HG02943 (cell line): ENCODE measurements around the gene TSTD1.
A peak's percentile ranks its signal among the peaks of the same experiment; 100 is the strongest.
"Not testable (repeated sequence)": the region's sequence is repeated elsewhere in the genome, so short reads cannot be mapped to it uniquely, and the experiment has no call there.

Experiments
- ATAC-seq: cut with Tn5 transposase; IDR thresholded peaks from one replicate; pipeline ENCODE4 v1.9.1; 2021; ENCODE audit warnings: mild to moderate bottlenecking, low read depth, moderate library complexity; ENCODE audit not compliant: unreplicated experiment

TSTD1 gene

DNA sequence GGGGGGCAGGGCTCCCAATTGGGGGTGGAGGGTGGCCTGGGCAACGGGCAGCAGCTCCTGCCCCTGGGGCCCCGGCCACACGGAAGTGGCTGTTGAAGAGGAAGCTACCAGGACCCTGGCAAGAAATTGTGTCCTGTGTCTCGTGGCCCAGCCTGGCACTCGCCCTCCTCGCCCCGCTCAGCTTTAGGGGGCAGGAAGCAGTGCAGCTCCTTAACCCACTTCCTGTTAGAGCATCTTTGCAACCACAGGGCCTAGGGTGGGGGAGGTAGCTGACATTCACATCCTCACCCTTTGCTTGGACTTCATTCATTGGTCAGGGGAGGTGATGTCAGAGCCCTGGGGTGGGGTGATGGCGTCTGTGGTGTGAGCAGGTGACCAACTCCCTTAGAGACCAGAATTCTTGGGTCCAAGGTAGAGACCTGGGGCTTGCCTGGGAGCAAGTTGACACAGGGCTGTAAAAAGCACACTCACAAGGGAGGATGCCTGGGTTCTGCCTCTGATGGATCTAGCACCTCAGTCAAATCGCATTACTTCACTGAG lies 31.0 kb upstream of the TSTD1 start, which contains the start of gene ARHGAP30:
TSS of gene ARHGAP30 (minus strand) at position 161 of the 540 bp plus-strand sequence. CDS start 267 bp downstream, outside the sequence.
- ATAC-seq = peak; percentile 77

GRCh38 chr1:161069241-161069640 lies 30.5 kb upstream of the TSTD1 start:
- ATAC-seq = no peak

GRCh38 chr1:161068306-161069234 lies 29.8 kb upstream of the TSTD1 start:
- no peak for ATAC-seq

- no peak for ATAC-seq
Observed at GRCh38 chr1:161066694-161067093, 27.9 kb upstream of the TSTD1 start.

DNA sequence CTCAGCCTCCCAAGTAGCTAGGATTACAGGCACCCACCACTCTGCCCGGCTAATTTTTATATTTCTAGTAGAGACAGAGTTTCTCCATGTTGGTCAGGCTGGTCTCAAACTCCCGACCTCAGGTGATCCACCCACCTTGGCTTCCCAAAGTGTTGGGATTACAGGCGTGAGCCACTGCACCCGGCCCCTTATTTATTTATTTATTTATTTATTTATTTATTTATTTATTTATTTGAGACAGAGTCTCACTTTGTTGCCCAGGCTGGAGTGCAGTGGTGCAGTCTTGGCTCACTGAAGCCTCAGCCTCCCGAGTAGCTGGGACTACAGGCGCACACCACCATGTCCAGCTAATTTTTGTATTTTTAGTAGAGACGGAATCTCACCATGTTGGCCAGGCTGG lies 26.9 kb upstream of the TSTD1 start:
- ATAC-seq = not testable (repeated sequence)

- not testable (repeated sequence) for ATAC-seq
Observed at GRCh38 chr1:161063936-161064335, 25.2 kb upstream of the TSTD1 start.

GRCh38 chr1:161061419-161061818 lies 22.7 kb upstream of the TSTD1 start:
- no peak for ATAC-seq

GRCh38 chr1:161059293-161059692 lies 20.5 kb upstream of the TSTD1 start:
- ATAC-seq = no peak

GRCh38 chr1:161054805-161055204 lies 16.0 kb upstream of the TSTD1 start:
- ATAC-seq = no peak

- no peak for ATAC-seq
Observed at GRCh38 chr1:161054232-161054631, 15.5 kb upstream of the TSTD1 start.

DNA sequence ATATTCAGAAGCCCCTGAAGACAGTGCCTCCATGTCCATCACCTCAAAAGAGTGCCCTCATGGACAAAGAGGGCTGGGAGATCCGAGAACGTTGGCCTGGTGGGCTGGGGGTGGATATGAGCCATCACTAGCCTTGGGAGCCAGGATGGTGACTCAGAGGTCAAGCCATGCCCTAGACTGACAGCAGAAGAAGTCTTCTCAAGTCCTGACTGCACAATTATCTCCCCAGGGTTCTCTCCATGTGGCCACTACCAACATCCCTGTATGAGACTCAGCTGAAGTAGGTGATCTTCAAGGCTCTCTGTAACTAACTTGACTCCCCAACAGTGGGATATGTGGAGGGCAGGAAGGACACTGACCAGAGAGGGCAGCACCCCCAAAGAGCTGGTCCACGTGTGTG lies 14.1 kb upstream of the TSTD1 start:
- ATAC-seq = no peak

DNA sequence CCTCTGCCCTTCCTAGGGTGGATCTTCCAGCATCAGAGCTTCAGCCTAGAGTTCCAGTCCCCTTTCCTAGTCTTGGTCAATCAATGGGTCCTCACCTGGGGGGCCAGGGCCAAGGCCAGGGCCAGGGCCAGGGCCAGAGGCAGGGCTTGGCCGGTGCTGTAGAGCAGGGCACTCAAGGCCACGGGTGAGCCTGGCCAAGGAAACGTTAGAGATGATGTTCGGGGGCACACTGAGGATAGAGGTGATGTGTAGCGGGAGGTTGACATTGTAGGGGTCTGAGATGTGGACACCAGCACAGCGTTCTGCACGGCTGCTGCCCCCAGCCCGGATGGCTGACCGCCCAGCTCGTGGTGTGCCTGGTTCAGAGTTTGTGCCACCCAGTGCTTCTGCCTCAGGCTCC lies 12.5 kb upstream of the TSTD1 start:
- no peak for ATAC-seq

DNA sequence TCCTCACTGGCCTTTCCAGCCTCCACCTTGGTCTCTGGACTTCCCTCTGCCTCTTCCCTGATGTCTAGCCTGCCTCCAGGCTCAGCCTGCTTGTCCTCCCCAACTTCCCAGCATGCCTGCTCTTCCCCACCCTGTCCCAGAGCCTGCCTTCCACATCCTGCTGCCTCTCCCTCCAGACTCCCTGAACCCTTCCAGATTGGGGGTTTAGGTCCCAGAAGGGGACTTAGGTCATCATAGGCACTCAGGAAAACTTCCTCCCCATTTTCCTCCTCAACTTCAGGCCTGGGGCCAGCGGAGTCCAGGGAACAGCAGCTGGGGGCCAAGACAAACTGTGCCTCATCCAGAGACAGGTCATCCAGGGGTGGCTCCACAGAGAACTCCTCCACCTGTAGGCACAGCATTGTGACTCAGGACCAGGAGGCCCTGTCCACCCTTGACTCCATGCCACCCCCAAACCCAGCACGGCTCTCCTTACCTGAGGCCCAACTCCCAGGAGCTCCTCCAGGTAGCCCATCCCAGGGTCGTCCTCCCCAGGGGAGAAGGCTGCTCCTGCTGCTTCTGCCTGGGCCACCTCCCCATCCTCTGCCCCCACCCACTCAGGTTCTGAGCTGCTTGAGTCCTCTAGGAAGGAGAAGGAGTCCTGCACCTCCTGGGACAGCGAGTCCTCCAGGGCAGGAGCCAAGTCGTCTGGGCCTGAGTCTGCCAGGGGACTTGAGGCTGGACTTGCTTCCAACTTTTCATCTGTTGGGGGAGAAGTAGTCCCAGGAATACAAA lies 10.4 kb upstream of the TSTD1 start:
- ATAC-seq = no peak

- ATAC-seq = no peak
Observed at GRCh38 chr1:161047436-161048420, 9.0 kb upstream of the TSTD1 start.

- ATAC-seq = peak; percentile 45
Observed at GRCh38 chr1:161046605-161047228, 8.0 kb upstream of the TSTD1 start.

DNA sequence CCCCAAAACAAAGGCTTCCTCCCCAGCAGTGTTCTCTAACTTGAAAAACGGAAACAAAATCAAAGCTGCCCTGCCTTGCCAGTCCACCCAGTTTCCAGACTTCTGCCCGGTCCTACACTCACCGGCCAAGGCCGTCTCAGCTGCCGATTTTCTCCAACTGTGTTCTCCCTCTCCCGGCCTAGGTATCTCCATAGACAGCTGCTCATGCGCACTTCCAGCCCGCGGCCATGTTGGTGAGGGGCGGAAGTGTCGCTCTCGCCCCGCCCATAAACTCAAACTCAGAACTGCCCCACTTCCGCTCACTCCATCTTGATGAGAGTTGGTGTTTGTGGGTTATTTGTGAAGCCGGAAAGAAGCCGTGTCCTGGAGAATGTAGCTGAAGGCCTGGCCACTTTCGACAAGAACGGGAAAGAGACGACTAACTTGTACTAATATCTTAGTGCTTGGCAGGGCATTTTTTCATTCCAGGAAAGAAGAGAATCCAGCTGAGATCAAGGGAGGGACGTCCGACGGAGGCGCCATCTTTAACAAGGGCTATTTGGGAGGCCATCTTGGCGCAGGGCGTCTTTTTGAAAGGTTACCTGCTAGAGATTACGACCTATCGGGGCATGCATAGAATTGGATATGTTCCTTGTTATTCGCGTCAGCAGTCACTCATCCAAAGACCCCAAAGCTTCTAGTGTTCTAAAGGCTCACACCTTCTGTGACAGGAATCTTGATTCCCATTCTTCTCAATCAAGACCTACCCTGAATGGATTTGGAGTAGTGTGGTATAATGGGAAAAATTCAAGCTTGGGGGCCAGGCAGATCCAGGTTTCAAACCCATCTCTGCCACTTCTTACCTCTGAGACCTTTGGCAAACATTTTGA lies 7.2 kb upstream of the TSTD1 start, which contains the start of gene USF1:
TSS of gene USF1 (minus strand) at position 242 of the 869 bp plus-strand sequence. CDS start 2,702 bp downstream, outside the sequence.
- peak; percentile 65 for ATAC-seq

DNA sequence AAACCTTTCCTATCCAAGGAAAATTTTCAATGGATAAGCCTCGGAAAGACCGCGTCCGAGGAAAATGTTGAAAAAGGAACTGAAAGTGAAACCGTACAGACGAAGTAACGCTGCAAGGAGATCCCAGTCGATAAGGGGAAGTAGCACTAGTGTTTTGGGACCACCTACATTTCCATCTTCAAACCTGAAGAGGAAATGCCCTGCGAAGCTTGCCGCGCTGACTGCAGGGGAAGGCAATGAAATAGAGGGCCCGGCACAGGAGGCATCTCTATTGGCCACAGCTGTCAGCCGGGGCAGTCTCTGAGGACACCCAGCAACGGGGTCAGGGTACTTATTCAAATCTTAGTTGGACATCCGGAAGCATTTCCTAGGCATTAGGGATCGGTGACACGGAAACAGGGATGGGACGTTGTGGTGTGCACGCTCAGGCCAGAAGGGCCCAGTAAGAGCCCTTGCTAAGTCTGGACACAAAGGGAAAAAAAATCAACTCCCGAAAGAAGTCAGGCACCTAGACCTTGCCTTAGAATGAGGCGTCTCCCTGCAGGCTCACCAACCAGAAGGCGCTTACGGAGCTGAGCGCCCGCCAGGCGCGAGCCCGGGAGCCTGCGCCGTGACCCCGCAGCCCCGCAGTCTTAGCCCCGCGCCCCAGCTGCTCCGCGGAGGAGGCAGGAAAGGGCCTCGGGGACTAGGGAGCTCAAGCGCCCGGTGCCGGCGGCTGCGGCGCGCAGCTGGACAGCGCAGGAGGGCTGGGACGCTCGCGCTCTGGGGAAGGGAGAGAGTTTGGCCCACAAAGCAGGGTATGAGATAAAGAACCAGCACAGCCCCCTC lies 6.4 kb upstream of the TSTD1 start:
- peak; percentile 38 for ATAC-seq

GRCh38 chr1:161044535-161044907 lies 5.8 kb upstream of the TSTD1 start:
- no peak for ATAC-seq
